NCI-H1105 treated with DMSO at 0.1 percent for 48 hours (cell line): ENCODE data around the gene AFDN.

ENCODE experiments used
- DNase-seq: peaks from one replicate; lab custom pipeline; 2025; lab: John Stamatoyannopoulos, UW

The AFDN gene

GRCh38 chr6:167925026-167925425 is 98.3 kb downstream of the AFDN start:
- no peak for DNase-seq

DNA sequence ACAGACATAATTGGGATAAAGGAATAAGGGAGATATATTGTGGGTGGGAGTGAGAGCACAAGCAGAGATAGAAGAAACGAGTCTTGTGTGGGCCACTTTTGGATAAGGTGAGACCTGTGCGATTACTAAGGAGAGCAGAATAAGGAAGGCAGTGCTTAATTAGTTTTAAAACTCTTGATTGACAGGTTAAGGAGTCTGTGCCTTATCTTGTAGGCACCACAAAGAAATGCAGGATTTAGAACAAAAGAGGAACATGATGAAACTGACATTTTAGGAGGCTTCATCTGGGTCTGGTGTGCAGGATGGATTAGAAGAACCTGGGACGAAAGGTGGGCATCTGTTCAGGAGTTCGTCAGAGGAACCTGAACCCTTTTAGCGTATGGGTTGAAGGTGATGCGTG is 100.5 kb downstream of the AFDN start:
- no peak for DNase-seq

DNA sequence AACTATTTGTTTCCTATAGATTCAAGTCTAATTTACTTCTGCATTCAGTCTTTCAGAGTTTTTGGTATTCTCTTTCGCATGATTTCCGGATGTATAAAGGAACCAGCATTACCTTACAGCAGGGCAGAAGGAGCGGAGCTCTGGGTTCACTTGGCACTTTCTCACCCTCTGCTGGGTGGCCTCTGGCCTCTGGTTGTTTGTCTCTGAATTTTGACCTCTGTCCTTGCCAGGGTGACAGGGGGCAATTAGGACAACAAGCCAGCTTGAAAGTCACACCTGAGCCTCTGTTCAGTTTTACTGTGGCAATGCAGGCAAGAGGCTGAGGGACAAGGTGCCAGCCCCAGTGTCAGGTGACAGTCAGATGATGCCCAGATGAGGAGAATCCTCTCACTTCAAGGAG is 101.4 kb downstream of the AFDN start:
- DNase-seq, result no peak

- DNase-seq, result no peak
Observed at GRCh38 chr6:167930295-167930694, 103.6 kb downstream of the AFDN start.

DNA sequence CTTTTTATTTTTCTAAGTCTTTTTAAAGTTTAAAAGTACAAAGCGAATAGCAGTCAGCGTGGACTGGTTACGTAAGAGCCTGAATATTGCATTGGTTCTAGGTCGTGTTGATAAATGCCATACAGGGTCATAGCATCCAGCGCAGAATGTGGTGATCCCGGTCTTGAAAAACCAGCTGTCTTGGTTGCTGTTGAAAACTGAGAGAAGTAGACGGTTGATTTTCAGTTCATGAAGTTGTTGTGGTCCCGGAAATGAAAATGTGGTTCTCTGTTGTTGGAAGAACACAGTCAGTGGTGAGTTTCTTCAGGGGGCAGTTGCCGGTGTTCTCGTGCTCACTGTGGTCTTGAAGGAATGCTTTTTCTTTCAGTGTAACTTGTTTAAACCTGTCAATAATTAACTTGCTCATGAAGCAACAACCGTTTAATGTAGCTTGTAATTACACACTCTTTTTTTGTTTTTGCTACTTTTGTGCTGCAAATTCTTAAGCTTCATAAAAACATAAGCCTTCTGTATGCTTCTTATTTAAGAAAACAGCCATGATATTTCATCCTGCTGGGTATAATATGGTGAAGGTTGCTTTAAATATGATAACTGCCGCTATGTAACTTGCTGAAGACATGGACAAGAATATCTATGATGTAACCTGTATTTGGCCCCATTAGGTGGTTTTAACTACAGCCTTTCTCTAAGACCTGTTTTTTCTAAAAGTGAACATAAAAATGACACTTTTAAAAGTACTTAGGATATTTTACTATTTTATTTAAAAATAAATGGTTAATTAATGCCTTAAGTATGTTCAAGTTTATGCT is 106.0 kb downstream of the AFDN start:
- no peak for DNase-seq

DNA sequence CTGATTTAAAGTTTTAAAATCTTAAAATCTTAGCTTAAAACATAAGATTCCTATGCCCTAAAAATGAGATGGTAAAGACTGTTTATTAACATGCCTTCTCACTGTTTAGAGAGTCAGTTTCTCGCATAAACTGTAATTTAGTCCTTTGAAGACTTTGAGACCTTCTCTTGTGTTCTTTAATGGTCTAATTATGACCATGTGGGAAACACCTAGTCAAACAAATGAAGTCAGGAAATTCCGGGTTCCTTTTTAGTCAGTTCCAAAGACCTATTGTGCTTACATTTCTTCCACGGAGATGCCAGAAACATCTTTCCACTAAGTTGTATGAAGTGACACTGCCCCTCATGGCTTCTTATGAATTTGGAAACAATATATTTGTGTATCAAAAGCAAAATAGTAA is 106.6 kb downstream of the AFDN start:
- DNase-seq, result no peak

DNA sequence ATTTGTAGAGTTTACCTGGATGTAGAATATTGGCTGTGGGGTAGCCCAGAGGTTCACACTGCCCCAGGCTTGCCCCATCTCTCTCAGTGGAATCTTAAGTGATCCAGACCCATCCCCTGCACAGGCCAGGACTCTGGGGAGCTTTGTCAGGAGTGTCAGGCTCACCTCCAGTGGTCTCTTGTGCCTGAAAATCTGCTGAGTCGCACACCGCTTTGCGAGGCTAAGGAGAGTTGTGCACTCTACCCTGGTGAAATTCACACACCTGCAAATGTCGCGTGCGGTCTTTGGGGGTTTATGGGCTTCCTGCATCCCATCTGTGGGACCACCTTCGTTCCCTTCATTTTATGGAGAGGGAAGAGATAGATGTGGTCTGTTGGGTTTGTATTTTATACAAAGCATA is 107.1 kb downstream of the AFDN start:
- DNase-seq, result no peak

DNA sequence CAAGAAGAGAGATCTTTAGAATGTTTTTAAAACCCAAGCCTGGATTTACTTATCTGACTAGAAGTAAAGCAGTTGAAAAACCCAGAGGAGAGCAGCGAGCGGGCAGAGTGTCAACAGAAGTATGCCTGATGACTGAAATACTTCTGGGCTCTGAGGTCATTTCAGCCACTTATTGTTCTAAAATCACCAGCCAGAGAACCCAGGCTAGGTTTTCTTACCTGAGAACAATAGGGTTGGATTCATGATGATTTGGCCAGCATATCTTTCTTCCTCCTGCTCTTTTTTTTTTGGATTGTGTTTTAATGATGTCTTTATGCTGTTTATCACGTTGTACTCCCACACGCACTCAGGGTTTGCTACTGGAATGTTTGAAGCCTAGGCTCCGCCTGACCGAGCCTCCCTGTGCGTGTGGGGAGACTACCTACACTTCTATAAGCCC is 107.7 kb downstream of the AFDN start:
- no peak for DNase-seq

- DNase-seq, result no peak
Observed at GRCh38 chr6:167936051-167936450, 109.3 kb downstream of the AFDN start.

DNA sequence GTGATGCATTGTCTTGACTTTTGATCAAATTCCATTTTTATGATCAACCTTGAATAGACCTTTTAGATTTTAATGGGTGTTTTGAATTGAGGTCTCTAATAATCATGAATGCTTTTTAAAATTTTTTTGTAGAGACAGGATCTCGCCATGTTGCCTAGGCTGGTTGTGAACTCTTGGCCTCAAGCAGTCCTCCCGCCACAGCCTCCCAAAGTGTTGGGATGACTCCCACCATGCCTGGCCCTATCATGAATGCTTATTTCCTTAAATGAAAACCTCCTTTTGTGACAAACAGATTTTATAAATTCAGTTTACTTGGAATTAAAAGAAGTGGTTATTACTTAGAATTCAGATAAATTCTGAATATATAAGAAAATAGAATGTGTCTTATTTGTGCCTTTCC is 110.6 kb downstream of the AFDN start:
- no peak for DNase-seq

DNA sequence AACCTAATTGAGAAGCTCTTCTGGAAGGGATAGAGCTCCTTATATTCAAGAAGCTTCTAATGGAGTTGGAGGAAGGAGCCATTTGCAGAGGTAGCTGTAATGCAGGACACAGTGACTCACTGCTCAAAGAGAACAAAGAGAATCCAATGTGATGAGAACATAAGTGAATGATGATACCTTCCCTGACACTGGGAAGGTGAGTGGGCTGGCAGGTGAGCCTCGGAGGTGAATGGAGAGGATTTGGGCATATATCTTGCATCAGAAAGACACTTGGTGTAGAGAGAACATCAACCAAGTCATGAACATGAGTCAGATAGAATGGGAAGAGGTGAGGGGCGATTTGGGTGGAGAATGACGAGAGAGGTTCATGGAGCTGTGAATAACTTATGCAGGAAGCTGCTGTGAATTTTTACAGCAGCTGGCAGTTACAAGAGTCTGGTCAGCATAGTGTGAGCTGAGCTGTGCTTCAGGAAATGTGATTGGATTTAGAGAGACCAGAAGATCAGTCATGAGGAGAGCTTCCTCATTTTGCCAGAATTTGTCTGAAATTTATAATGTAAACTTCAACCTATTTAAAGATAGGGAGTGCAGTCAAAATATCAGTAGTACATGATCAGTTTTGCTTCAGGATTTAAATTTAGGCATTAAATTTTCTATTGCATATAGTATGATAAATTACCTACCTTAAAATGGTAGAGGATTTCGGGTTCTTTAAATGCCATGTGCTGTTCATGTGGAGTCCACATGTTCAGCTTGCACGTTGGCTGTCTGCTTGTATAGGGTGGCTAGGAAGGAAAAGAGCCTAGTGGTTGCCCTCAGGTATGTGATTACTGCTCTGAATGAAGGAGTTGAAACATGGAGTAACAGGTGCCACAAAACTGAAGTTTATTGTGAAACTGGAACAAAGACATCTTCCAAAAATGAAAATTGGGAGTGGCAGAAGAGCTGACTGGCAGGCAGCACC is 111.5 kb downstream of the AFDN start:
- no peak for DNase-seq

DNA sequence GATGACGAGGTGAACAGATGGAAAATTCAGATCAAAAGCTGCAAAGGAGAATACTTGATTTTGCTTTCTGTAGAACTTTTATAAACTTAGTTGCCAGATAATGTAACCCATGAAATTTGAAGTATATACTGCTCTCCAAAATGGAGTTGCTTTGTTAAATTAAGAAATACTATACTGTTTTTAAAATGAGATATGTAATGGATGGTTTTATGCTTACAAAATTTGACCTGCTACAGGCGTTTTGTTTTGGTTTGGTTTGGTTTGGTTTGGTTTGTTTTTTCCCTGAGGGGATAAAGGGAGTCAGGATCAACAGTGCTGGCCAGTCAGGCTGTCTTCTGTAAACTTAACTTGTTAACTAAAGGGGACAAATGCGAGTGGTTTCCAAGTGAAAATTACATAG is 115.1 kb downstream of the AFDN start:
- DNase-seq, result no peak

DNA sequence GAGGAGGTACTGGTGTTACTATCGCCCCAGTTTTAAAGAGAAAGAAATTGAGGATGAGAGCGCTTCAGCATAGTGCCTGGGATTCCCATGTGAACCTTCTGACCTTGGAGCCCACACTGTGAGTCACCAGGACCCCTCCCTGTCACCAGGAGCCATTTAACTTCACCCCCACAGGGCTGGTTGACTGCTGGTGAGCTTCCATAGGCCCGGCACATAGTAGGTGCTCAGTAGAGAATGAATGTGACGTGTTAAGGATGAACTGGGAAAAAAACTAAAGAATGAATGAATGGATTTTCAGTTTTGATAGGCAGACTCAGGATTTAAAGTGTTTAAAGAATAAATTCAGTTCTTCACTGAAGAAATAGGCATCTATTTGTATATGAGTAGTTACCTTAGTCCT is 117.4 kb downstream of the AFDN start:
- no peak for DNase-seq

DNA sequence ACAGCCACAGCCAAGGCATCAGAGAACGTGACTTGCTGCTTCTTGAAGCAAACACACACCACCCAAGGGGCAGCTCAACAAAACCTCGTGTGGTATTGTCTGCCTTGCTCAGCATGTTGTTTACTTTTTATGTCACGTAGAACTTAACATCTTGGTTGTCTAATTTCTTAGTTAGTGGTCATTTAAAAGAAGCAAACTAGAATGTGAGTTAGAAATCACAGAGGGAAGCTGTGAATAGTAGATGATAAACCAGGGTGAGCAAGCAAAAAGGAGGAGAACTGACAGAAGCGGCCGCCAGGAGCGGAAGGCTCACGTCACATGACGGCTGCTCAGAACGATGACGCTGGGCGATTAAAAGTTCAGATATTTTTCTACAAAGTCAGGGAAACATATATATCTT is 119.3 kb downstream of the AFDN start:
- DNase-seq, result no peak

DNA sequence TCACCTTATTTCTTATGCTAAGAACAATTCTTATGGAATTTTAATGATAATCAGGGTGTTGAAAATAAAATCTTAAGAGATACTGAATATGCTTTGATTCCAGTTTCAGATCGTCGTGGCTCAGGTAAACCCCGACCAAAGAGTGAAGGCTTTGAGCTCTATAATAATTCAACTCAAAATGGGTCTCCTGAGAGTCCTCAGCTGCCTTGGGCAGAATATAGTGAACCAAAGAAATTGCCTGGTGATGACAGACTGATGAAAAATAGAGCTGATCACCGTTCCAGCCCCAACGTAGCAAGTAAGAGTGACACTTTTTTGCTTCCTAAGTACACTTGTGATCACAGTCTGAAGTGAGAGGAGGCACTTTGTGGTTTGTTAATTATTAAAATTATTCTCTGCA is 119.9 kb downstream of the AFDN start:
- no peak for DNase-seq

- no peak for DNase-seq
Observed at GRCh38 chr6:167947716-167948115, 121.0 kb downstream of the AFDN start.

GRCh38 chr6:167948716-167949115 is 122.0 kb downstream of the AFDN start:
- DNase-seq, result no peak

DNA sequence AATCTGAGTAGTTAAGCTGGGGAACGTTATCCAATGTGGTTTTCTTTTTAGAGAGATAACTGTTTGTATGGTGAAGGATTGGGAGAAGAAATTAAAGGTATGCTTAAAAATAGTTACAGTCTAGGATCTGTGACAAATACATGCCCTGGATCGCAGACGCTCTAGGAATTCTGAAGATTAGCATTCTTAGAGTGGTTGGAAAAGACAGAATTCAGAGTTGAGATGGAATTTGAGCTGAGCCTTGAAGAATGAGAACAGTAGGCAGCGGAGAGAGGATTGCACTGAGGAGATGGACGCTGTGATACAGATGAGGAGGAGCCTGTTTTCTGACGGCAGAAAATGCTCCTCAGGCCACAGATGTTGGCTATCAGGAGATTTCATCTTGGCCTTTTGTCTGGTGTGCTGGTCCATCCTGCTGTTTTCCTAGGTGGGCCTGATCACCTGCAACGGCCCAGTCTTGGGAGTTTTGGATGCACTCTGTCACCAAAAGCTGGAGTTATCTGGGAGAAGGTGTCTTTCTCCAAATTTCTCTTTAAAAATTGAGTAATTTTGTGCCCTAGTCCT is 122.5 kb downstream of the AFDN start:
- DNase-seq, result no peak

DNA sequence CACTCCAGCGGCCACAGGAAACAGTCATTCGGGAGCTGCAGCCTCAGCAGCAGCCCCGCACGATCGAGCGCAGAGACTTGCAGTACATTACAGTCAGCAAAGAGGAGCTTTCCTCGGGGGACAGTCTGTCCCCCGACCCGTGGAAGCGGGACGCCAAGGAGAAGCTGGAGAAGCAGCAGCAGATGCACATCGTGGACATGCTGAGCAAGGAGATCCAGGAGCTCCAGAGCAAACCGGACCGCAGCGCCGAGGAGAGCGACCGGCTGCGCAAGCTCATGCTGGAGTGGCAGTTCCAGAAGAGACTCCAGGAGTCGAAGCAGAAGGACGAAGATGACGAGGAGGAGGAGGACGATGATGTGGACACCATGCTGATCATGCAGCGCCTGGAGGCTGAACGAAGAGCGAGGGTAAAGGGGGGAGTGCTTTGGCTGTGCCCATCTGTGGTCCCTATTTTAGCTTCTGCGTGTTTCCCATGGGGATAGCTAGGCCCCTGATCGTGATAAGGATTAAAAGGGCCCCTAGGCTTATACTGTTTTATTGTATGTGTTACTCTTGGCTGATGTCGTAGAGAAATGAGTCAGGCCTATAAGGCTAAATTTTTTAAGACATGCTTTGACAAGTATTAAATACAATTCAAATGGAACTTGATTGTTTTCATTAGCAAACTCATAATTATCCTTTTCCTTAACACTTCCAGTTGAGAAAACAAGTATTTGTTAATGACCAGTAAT is 125.2 kb downstream of the AFDN start:
- no peak for DNase-seq

DNA sequence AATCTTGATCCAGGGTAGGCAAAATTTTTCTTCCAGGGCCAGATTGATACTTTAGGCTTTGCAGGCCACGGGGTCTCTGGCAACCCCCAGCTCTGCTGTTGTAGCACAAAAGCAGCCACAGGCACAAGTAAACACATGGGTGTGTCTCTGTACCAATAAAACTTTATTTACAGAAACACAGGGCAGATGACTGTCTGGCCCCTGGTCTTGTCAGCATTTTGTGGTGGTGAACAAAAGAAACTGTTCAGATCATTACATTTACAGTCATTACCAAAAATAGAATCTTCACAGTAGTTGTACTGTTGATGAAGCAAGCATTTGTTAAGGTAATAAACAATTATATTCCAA is 125.8 kb downstream of the AFDN start:
- DNase-seq, result no peak

DNA sequence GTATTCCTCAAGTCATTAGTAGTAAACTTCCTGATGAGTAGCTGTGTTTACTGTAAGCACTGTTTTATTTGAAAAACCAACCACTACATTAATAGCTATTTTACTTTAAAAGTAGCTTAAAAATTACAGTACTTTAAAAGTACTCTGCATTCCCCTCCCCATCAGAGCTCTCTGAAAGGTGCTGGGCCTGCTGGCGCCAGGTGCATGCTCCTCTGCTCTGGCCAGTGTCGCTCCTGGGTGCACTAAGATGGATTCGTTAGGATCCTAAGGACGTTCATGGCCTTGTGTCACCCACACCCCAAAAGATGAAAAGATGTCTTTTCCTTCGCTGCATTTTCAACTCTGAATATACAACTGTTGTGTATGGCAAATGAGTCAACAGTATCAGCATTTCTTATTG is 126.8 kb downstream of the AFDN start:
- no peak for DNase-seq

DNA sequence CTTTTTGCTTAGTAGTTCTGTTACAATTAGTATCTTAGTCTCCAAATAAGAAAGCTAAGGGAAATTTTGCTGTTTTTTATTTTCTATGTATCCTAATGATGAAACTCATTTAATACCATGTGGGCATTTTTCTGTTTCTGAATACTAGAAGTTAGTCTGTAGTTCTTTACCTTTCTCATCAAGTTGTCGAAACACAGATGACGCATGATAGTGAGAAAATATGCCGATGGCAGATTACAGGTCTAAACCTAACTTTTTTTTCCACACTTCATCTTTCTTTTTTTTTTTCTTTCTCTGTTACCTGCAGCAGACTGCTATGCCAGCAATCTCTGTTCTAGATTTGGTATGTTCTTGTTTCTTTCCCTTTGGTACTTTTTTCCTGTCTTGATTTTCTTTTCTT is 127.4 kb downstream of the AFDN start:
- DNase-seq, result no peak
